ENCODE measurements around the gene SPRED2.
"Not testable (repeated sequence)": the region's sequence is repeated elsewhere in the genome, so short reads cannot be mapped to it uniquely, and the experiment has no call there.

The SPRED2 gene

GRCh38 chr2:65343386-65343785 is 89.0 kb downstream of the SPRED2 start:
- no peak for DNase-seq (ENCODE audit: low read depth, low spot score)

DNA sequence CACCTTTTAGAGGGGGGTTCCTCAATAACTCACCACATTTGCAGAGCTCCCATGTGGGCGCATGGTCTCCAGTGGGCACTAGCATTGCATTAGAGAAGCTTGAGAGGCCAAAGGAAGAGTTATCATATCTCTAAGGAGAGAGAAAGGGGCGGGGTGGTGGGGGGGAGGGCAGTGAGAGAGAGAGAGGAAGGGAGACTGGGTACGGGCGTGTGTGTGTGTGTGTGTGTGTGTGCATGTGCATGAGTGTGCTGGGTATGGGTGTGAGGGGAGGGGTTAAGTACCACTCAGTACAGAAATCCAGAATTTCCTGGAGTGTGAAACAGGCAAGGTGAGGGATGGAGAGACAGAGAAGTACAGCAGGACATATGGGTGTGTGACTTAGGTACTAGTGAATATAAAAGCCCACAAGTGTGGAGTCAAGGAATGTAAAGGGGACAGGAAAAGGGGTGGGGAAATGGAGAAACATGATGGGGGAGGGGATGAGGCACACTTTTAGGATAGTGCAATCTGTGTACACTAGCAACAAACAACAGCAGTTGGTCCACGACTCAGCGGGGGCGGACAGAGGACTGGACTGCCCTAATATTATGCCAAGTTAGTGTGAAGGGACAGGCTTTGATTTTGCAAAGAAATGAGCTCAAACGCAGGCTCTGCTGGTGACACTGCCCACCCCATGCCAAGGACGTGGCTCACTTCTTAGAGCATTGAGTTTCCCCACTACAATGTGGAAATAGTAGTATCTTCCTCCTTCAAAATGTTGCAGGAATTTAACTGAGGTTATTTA is 91.3 kb downstream of the SPRED2 start:
- no peak for DNase-seq (ENCODE audit: low read depth, low spot score)

DNA sequence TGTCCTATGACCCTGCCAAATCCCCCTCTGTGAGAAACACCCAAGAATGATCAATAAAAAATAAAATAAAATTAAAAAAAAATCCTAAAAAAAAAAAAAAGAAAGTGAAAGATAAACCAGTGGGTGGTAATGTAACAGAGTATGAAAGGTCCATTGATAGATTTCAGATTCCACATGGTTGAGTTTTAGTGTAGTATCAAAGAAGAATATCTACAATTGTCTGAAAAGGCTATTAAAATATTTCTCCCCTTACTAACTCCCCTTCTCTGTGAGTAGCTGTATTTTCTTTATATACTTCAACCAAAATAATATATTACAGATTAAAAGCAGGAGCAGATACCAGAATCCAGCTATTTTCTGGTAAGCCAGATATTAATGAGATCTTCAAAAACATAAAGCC is 92.8 kb downstream of the SPRED2 start:
- no peak for DNase-seq (ENCODE audit: low read depth, low spot score)

DNA sequence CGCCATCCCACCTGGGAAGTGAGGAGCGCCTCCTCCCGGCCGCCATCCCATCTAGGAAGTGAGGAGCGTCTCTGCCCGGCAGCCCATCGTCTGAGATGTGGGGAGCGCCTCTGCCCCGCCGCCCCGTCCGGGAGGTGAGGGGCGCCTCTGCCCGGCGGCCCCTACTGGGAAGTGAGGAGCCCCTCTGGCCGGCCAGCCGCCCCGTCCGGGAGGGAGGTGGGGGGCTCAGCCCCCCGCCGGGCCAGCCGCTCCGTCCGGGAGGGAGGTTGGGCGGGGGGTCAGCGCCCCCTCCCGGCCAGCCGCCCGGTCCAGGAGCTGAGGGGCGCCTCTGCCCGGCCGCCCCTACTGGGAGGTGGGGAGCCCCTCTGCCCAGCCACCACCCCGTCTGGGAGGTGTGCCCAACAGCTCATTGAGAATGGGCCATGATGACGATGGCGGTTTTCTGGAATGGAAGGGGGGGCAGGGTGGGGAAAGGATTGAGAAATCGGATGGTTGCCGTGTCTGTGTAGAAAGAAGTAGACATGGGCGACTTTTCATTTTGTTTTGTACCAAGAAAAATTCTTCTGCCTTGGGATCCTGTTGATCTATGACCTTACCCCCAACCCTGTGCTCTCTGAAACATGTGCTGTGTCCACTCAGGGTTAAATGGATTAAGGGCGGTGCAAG is 93.4 kb downstream of the SPRED2 start:
- DNase-seq (ENCODE audit: low read depth, low spot score) = not testable (repeated sequence)

DNA sequence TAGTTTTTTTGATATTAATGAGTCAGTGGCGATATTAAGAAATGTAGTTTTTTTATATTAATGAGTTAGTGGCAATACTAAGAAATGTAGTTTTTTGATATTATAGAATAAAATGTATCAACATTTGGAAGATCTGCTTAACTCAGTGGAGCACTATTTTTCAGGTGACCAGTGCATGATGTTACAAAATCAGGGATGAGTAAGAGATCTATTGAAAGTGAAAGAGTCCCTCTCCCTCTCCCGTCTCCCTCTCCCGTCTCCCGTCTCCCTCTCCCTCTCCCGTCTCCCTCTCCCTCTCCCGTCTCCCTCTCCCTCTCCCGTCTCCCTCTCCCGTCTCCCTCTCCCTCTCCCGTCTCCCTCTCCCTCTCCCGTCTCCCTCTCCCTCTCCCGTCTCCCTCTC is 94.5 kb downstream of the SPRED2 start:
- DNase-seq (ENCODE audit: low read depth, low spot score) = not testable (repeated sequence)

DNA sequence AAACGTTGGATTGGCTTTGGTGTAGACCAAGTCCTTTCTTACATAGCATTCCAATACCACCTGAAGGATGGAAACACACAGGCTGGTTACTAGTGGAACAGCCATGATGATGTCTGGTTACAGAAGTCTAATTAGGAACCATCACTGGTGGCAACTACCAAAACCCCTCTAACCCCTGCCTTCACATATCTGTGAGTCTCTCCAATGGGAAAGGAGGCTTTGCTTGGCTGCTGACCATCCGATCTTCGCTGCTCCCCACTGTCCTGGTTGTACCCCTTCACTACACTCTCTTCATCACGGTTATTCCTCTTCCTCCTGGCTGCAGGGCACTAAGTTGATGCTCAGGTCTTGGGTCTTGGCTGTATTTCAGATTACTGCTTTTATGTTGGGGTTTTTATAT is 97.7 kb downstream of the SPRED2 start:
- no peak for DNase-seq (ENCODE audit: low read depth, low spot score)

DNA sequence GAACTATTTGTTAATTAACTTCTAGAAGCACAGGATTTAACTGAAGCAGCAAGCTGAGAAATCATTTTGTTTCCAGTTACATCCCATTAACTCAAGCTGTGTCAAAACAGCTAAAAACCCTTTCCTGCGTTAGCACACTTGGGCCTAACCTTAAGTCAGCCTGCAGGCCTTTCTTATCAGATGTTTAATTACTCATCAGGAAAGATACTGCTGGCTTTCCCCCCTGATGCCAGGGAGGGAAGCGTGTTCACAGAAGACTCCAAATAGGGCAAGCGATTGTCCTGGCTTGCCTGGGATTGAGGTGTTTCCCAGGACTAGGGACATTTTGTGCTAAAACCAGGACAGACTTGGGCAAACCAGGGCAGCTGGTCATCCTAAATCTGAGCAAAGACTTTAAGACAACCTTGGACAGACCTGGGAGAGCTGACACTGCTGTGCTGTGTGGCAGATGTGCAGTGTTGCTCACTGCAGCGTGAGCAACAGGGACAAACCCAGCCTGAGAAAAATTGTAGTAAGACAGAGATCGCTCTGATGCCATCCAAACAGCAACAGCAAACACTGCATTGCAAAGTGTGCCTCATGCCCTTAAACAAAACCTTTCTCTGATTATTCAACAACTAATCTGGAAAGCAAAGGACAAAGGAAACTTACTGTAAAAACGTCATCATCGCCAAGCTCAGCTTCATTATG is 100.9 kb downstream of the SPRED2 start:
- no peak for DNase-seq (ENCODE audit: low read depth, low spot score)

DNA sequence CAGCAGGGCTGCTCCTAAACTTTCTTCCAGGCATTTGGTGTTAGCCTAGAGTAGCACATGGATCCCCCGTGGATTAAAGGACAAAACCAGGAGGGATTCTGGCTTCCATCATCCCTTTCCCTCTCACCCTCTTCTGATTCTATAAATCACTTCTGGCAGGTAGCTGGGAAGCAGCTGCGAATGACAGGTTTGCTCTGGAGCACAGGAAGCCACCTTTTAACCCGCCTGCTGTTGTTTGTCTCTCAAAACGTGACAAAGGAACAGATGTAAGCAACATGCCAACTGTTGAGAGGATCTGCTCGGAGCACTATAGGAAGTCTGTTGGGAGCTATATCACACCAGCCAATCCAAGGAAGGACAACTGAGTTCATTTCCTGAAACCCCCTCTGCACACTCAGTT is 102.9 kb downstream of the SPRED2 start:
- DNase-seq (ENCODE audit: low read depth, low spot score) = no peak

GRCh38 chr2:65326276-65326675 is 106.1 kb downstream of the SPRED2 start:
- DNase-seq (ENCODE audit: low read depth, low spot score) = no peak

GRCh38 chr2:65325066-65325465 is 107.3 kb downstream of the SPRED2 start:
- DNase-seq (ENCODE audit: low read depth, low spot score) = no peak

- no peak for DNase-seq (ENCODE audit: low read depth, low spot score)
Measured at GRCh38 chr2:65320946-65321345, 111.5 kb downstream of the SPRED2 start.

DNA sequence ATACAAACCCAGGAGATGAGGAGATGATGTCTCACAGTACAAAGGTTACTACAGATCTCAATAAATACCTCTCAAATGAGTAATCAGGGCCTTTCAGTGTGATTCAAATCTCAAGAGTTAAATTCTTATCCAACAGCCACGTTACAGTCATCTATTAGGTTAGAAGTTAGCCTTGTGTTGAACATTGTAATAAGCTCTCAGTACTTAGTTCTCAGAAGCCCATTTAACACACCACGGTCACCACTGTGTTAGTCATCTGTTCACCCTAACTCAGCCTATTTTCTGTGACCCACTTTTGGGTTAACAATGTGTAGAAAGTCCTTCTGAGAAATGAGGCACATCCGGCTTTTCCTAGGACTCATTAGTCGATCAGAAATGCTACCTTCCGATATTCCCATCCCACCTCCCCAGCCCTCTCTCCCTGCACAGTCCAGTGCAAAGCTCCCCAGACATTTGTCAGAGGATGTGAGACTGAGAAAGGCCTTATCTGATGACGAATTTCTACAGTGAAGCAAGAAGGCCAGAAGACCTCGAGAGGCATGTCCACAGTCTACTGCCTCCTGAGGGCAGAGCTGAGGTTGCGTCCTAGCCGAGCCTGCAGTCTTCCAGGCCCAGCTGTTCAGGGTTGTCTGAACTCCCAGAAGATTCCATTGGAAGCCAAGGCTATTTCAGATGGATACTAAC is 112.2 kb downstream of the SPRED2 start:
- DNase-seq (ENCODE audit: low read depth, low spot score) = no peak

- no peak for DNase-seq (ENCODE audit: low read depth, low spot score)
Measured at GRCh38 chr2:65319674-65320041, 112.7 kb downstream of the SPRED2 start.

GRCh38 chr2:65319072-65319673 is 113.2 kb downstream of the SPRED2 start:
- DNase-seq (ENCODE audit: low read depth, low spot score) = no peak

DNA sequence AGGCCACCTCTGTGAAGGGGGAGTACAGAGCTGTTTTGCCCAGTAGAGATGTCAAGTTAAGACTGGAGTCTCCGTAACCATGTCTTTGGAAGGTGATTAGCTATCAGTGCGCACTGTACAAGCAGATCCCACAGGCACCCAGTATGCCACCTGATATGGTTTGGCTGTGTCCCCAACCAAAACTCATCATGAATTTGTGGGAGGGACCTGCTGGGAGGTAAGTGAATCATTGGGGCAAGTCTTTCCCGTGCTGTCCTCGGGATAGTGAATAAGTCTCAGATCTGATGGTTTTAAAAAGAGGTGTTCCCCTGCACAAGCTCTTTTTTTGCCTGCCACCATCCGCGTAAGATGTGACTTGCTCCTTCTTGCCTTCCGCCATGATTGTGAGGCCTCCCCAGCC is 114.6 kb downstream of the SPRED2 start:
- DNase-seq (ENCODE audit: low read depth, low spot score) = no peak

DNA sequence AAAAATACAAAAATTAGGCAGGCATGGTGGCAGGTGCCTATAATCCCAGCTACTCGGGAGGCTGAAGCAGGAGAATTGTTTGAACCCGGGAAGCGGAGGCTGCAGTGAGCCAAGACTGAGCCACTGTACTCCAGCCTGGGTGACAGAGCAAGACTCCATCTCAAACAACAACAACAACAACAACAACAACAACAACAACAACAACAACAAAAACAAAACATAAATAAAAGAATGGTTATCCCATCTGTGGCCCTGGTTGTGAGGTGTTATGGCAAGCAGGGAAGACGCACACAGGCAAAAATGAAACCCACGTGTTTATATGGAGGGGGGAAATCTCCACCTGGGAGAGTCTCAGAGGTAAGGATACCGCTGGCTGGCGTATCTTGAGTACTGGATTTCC is 115.0 kb downstream of the SPRED2 start:
- DNase-seq (ENCODE audit: low read depth, low spot score) = not testable (repeated sequence)

DNA sequence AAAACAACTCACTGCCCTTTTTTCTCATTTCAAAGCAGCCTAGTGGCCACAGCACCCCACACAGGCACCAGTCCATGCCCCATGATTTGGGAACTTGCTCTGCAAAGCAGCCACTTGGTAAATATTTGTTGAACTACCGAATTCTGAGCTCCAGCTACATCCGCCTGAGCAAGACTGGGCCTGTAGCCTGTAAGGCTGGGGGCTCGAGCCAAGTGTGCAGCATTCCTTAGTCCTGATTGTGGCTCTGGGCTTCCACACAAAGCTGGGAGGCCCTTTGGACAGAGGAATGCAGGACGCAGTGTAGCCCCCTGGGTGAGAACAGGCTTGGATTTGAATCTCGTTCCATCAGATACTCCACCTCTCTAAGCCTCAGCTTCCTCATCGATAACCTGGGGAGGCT is 116.3 kb downstream of the SPRED2 start:
- DNase-seq (ENCODE audit: low read depth, low spot score) = no peak

DNA sequence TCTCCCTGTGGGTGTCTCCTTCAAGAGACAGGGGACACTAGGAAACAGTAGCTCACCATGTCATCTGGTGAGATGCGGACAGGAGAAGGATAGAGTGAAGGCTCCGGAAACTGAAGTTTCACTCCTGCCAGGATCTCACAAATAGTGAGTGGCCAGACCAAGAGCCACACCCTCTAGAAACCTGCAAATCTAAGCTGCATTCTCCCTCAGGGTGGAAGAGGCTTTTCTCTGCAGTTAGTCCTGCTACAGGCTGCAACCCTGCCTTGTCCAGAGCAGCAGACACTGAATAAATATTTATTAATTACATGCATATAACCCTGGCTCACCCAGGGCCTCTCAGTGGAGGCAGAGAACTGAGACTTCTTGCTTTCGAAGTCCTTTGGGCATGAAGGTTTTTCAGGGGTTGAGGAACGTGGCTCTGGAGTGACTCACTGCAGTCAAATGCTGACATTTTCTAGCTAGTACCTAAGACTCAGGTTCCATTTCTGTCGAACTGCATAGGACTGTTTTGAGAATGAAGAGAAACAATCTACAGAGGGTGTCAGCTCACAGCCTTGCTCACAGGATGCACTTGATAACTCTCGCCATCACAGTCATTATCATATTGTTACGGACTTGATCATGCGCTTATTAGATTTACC is 117.5 kb downstream of the SPRED2 start:
- DNase-seq (ENCODE audit: low read depth, low spot score) = no peak

DNA sequence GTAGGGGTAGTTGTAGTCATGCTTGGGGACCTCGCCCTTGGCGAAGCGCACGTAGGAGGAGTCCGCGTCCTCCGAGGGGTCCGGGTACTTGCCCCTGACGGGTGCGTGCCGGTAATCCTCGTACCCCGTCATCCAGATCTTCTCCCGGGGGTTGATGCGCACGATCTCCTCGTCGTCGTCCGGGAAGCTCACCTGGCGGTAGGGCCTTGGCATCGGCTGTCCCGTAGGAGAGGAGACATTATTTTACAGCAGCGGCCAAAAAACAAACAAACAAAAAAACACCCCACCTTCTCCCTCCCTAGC is 118.5 kb downstream of the SPRED2 start:
- DNase-seq (ENCODE audit: low read depth, low spot score) = no peak

- DNase-seq (ENCODE audit: low read depth, low spot score) = no peak
Measured at GRCh38 chr2:65313126-65313953, 119.1 kb downstream of the SPRED2 start.

GRCh38 chr2:65311596-65311995 is 120.8 kb downstream of the SPRED2 start:
- no peak for DNase-seq (ENCODE audit: low read depth, low spot score)

Data from activated CD4-positive, CD25-positive, alpha-beta regulatory T cell treated with anti-CD3 and anti-CD28 coated beads, Interleukin-2, amount 50 U/mL, for 16 hours (primary cell).